Measurements from ENCODE around the gene DOCK8.

DOCK8 gene

GRCh38 chr9:278651-279050 is 64.0 kb downstream of the DOCK8 start:
- H3K36me3 ChIP-seq (ENCODE audit: control insufficient read depth, insufficient read depth, low read length), result no peaks in the 10 kb centered on the region
- no peak overlapping the region for H3K9ac ChIP-seq (ENCODE audit: low read length)
- H3K27me3 ChIP-seq (ENCODE audit: control insufficient read depth, insufficient read depth, low read length), result no peaks in the 10 kb centered on the region
- no peak overlapping the region for H3K4me3 ChIP-seq (ENCODE audit: low read length)
- H3K9me3 ChIP-seq (ENCODE audit: control insufficient read depth, low read length), result no peaks in the 10 kb centered on the region
- no peaks in the 10 kb centered on the region for H3K4me1 ChIP-seq (ENCODE audit: control insufficient read depth, insufficient read depth, low read length)

GRCh38 chr9:279674-280073 is 65.0 kb downstream of the DOCK8 start:
- Histone ChIP-seq H3K9ac (ENCODE audit: low read length) (no peak overlapping the region), H3K36me3 (ENCODE audit: control insufficient read depth, insufficient read depth, low read length) (no peaks in the 10 kb centered on the region), H3K9me3 (ENCODE audit: control insufficient read depth, low read length) (no peaks in the 10 kb centered on the region), H3K4me1 (ENCODE audit: control insufficient read depth, insufficient read depth, low read length) (no peaks in the 10 kb centered on the region), H3K27me3 (ENCODE audit: control insufficient read depth, insufficient read depth, low read length) (no peaks in the 10 kb centered on the region), H3K4me3 (ENCODE audit: low read length) (no peak overlapping the region)

- no peaks in the 10 kb centered on the region for H3K4me1 ChIP-seq (ENCODE audit: control insufficient read depth, insufficient read depth, low read length)
- no peaks in the 10 kb centered on the region for H3K9me3 ChIP-seq (ENCODE audit: control insufficient read depth, low read length)
- H3K27me3 ChIP-seq (ENCODE audit: control insufficient read depth, insufficient read depth, low read length), result no peaks in the 10 kb centered on the region
- no peaks in the 10 kb centered on the region for H3K36me3 ChIP-seq (ENCODE audit: control insufficient read depth, insufficient read depth, low read length)
- H3K9ac ChIP-seq (ENCODE audit: low read length), result no peak overlapping the region
- no peak overlapping the region for H3K4me3 ChIP-seq (ENCODE audit: low read length)
Observed at GRCh38 chr9:281741-282645, 67.3 kb downstream of the DOCK8 start.

DNA sequence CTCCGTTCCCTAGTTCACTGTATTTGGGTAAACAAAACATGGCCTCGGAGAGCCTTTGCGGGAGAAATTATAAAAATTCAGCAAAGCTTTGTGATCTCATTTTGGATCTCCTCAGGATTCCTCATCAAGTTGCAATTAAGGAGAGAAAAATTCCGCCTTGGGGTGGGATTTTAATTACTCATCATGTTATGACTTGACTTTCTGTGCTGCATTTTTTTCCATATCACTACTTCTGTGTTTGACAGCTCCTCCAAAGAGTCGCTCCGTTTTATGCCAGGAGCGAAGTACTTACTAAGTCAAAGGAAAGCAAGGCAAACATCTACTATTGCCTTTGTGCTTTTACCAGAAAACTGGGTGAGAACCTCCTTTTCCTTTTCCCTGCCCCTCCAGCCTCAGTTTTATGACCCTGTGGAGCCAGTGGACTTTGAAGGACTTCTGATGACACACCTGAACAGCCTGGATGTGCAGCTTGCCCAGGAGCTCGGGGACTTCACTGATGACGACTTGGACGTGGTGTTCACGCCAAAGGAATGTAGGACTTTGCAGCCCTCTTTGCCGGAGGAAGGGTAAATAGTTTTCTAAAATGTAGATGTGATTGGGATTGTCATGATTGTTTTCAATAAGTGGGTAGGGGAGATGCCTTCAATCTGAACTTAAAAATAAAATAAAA is 71.5 kb downstream of the DOCK8 start:
- Histone ChIP-seq H3K9me3 (ENCODE audit: control insufficient read depth, low read length) (no peaks in the 10 kb centered on the region), H3K27me3 (ENCODE audit: control insufficient read depth, insufficient read depth, low read length) (no peaks in the 10 kb centered on the region), H3K9ac (ENCODE audit: low read length) (no peak overlapping the region), H3K4me3 (ENCODE audit: low read length) (no peak overlapping the region), H3K4me1 (ENCODE audit: control insufficient read depth, insufficient read depth, low read length) (no peaks in the 10 kb centered on the region), H3K36me3 (ENCODE audit: control insufficient read depth, insufficient read depth, low read length) (no peaks in the 10 kb centered on the region)

- no peak overlapping the region for H3K4me3 ChIP-seq (ENCODE audit: low read length)
- H3K9ac ChIP-seq (ENCODE audit: low read length), result no peak overlapping the region
- H3K4me1 ChIP-seq (ENCODE audit: control insufficient read depth, insufficient read depth, low read length), result no peaks in the 10 kb centered on the region
- H3K27me3 ChIP-seq (ENCODE audit: control insufficient read depth, insufficient read depth, low read length), result no peaks in the 10 kb centered on the region
- H3K9me3 ChIP-seq (ENCODE audit: control insufficient read depth, low read length), result no peaks in the 10 kb centered on the region
- no peaks in the 10 kb centered on the region for H3K36me3 ChIP-seq (ENCODE audit: control insufficient read depth, insufficient read depth, low read length)
Observed at GRCh38 chr9:289121-289520, 74.5 kb downstream of the DOCK8 start.

DNA sequence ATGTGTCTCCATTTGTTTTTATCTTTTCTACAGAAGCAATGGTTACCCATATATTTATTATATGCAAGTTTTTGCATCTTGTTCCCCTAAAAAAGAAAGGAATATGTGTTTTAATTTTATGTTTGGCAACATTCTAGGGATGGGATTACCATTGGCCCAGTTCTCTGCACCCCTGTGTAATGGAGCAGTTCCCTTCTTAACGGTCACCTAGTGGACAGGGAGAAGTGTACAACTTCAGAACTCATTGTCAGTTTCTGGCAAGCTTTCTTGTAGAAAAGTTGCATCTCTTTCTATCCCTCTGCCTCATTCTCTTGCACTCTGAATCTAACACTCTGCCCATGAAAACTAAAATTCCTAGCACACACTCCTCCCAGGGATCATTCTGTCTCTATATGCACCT is 78.2 kb downstream of the DOCK8 start:
- Histone ChIP-seq H3K4me1 (ENCODE audit: control insufficient read depth, insufficient read depth, low read length) (peaks cover 10% of the 10 kb centered on the region), H3K9ac (ENCODE audit: low read length) (no peak overlapping the region), H3K36me3 (ENCODE audit: control insufficient read depth, insufficient read depth, low read length) (no peaks in the 10 kb centered on the region), H3K9me3 (ENCODE audit: control insufficient read depth, low read length) (no peaks in the 10 kb centered on the region), H3K4me3 (ENCODE audit: low read length) (no peak overlapping the region), H3K27me3 (ENCODE audit: control insufficient read depth, insufficient read depth, low read length) (no peaks in the 10 kb centered on the region)

- Histone ChIP-seq H3K27me3 (ENCODE audit: control insufficient read depth, insufficient read depth, low read length) (no peaks in the 10 kb centered on the region), H3K4me3 (ENCODE audit: low read length) (no peak overlapping the region), H3K9me3 (ENCODE audit: control insufficient read depth, low read length) (no peaks in the 10 kb centered on the region), H3K36me3 (ENCODE audit: control insufficient read depth, insufficient read depth, low read length) (no peaks in the 10 kb centered on the region), H3K4me1 (ENCODE audit: control insufficient read depth, insufficient read depth, low read length) (peaks cover 10% of the 10 kb centered on the region), H3K9ac (ENCODE audit: low read length) (no peak overlapping the region)
Observed at GRCh38 chr9:295576-295975, 80.9 kb downstream of the DOCK8 start.

DNA sequence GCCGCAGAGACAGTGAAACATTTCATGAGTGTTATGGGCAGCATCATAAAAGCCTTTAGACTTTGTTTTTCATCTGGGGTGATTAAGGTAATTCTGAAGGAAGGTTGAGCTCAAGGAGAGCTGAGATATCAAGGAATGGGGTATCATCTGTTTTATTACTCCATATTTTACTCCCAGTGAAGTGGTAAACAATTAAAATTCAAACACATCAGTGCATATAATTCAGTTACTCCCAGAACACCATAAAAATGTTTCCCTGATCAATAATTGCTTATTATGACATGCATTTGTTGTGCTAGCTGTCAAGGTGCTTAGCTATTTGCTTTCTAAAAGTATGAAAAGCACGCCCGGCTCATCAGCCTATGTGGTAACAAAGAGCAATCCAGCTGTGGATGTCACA is 81.7 kb downstream of the DOCK8 start:
- H3K27me3 ChIP-seq (ENCODE audit: control insufficient read depth, insufficient read depth, low read length), result no peaks in the 10 kb centered on the region
- no peak overlapping the region for H3K9ac ChIP-seq (ENCODE audit: low read length)
- H3K9me3 ChIP-seq (ENCODE audit: control insufficient read depth, low read length), result no peaks in the 10 kb centered on the region
- H3K36me3 ChIP-seq (ENCODE audit: control insufficient read depth, insufficient read depth, low read length), result no peaks in the 10 kb centered on the region
- H3K4me1 ChIP-seq (ENCODE audit: control insufficient read depth, insufficient read depth, low read length), result peaks cover 10% of the 10 kb centered on the region
- H3K4me3 ChIP-seq (ENCODE audit: low read length), result no peak overlapping the region

DNA sequence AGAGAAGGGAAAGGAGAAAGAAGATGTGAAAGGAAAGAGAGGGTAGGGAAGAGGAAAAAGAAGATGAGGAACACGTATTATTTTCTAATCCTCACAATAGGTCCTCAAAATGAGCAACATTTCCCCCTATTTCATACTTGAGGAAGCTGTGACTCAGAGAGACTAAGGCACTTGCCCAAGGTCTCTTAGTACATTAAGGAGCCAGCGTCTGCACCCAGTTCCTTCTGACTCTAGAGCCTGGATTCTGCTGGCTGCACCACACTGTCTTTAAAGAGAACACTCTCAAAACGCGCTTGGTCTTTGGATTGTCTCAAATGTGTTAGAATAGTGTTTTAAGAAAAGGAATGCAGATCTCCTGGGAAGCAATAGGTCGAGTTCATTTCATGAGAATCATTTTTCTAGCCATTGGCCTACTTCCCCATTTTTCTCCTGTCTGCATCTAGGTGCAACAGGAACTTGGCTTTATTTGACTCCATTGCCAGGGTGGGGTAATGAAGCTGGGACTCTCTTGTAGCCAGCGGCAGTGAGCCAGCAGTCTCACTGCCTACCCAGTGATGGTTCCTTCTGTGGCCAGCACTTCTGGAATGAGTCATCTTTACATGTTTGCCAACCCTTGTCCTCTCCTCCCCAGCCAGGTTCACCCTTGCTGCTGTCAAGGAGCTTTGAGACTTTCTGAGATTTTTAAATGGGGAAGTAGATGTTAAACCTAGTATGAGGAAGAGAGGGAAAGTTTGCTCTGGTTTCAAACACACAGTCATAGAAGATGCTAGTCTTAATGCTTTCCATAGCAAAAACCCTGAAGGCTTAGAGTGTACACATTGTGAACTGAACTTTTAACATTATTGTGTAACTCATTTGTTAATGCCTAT is 82.7 kb downstream of the DOCK8 start:
- Histone ChIP-seq H3K9ac (ENCODE audit: low read length) (no peak overlapping the region), H3K9me3 (ENCODE audit: control insufficient read depth, low read length) (no peaks in the 10 kb centered on the region), H3K36me3 (ENCODE audit: control insufficient read depth, insufficient read depth, low read length) (no peaks in the 10 kb centered on the region), H3K27me3 (ENCODE audit: control insufficient read depth, insufficient read depth, low read length) (no peaks in the 10 kb centered on the region), H3K4me3 (ENCODE audit: low read length) (no peak overlapping the region), H3K4me1 (ENCODE audit: control insufficient read depth, insufficient read depth, low read length) (peaks cover 10% of the 10 kb centered on the region)

GRCh38 chr9:303502-303901 is 88.8 kb downstream of the DOCK8 start:
- no peak overlapping the region for H3K9ac ChIP-seq (ENCODE audit: low read length)
- H3K4me1 ChIP-seq (ENCODE audit: control insufficient read depth, insufficient read depth, low read length), result no peaks in the 10 kb centered on the region
- no peaks in the 10 kb centered on the region for H3K36me3 ChIP-seq (ENCODE audit: control insufficient read depth, insufficient read depth, low read length)

DNA sequence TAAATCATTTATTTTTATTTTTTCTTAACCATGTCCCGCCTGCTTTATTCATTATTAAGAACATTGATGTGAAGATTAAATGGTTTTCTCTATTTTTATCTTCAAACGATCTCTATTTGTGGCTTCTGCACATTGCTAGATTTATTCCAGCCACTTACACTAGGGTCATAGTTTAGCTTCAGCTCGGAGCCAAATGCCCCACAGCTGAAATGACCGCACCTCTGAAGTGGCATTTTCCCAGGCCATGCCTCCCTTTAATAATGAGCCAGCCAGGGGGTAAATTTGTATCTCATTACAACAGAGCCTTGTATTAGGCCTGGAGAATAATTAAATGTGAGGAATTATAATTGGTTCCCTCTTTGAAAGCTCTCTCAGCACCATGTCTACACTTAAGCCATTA is 89.4 kb downstream of the DOCK8 start:
- Histone ChIP-seq H3K4me1 (ENCODE audit: control insufficient read depth, insufficient read depth, low read length) (no peaks in the 10 kb centered on the region), H3K4me3 (ENCODE audit: low read length) (no peak overlapping the region), H3K27me3 (ENCODE audit: control insufficient read depth, insufficient read depth, low read length) (no peaks in the 10 kb centered on the region), H3K9ac (ENCODE audit: low read length) (no peak overlapping the region), H3K36me3 (ENCODE audit: control insufficient read depth, insufficient read depth, low read length) (no peaks in the 10 kb centered on the region), H3K9me3 (ENCODE audit: control insufficient read depth, low read length) (no peaks in the 10 kb centered on the region)

More at GRCh38 chr9:303502-303901, 88.8 kb downstream of the DOCK8 start:
- Histone ChIP-seq H3K9me3 (ENCODE audit: control insufficient read depth, low read length) (no peaks in the 10 kb centered on the region), H3K27me3 (ENCODE audit: control insufficient read depth, insufficient read depth, low read length) (no peaks in the 10 kb centered on the region), H3K4me3 (ENCODE audit: low read length) (no peak overlapping the region)
